Measurements from ENCODE around the gene MAGEA2B. TPM values are rescaled to one million over a fixed set of nuclear protein-coding genes. Genes with fewer than 3 reads are reported as not detected.
"Not testable (repeated sequence)": the region's sequence is repeated elsewhere in the genome, so short reads cannot be mapped to it uniquely, and the experiment has no call there.

MAGEA2B gene
- total RNA-seq, 1 experiment from 2014 or later, result 12.3 TPM

DNA sequence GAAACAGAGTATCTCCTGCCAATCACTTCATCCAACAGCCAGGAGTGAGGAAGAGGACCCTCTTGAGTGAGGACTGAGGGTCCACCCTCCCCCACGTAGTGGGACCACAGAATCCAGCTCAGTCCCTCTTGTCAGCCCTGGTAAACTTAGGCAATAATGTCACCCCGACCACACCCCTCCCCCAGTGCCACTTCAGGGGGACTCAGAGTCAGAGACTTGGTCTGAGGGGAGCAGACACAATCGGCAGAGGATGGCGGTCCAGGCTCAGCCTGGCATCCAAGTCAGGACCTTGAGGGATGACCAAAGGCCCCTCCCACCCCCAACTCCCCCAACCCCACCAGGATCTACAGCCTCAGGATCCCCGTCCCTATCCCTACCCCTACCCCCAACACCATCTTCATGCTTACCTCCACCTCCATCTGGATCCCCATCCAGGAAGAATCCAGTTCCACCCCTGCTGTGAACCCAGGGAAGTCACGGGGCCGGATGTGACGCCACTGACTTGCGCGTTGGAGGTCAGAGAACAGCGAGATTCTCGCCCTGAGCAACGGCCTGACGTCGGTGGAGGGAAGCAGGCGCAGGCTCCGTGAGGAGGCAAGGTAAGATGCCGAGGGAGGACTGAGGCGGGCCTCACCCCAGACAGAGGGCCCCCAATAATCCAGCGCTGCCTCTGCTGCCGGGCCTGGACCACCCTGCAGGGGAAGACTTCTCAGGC is 19.0 kb downstream of the MAGEA2B start, which contains the start of the genes CSAG1 and MAGEA12 (continued):
- TF ChIP-seq, protein P1, sequence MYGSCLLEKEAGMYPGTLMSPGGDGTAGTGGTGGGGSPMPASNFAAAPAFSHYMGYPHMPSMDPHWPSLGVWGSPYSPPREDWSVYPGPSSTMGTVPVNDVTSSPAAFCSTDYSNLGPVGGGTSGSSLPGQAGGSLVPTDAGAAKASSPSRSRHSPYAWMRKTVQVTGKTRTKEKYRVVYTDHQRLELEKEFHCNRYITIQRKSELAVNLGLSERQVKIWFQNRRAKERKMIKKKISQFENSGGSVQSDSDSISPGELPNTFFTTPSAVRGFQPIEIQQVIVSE (CRISPR knock-in tag; IDR thresholded peaks at IDR 0.05; ENCODE audit: borderline replicate concordance), result no peak
- TF ChIP-seq IRF2 (CRISPR knock-in tag; IDR thresholded peaks at IDR 0.05; ENCODE audit: borderline replicate concordance, low read depth) (no peak), FOXP1 (CRISPR knock-in tag; IDR thresholded peaks at IDR 0.05; ENCODE audit: borderline replicate concordance) (no peak)
- TF ChIP-seq, protein P2, sequence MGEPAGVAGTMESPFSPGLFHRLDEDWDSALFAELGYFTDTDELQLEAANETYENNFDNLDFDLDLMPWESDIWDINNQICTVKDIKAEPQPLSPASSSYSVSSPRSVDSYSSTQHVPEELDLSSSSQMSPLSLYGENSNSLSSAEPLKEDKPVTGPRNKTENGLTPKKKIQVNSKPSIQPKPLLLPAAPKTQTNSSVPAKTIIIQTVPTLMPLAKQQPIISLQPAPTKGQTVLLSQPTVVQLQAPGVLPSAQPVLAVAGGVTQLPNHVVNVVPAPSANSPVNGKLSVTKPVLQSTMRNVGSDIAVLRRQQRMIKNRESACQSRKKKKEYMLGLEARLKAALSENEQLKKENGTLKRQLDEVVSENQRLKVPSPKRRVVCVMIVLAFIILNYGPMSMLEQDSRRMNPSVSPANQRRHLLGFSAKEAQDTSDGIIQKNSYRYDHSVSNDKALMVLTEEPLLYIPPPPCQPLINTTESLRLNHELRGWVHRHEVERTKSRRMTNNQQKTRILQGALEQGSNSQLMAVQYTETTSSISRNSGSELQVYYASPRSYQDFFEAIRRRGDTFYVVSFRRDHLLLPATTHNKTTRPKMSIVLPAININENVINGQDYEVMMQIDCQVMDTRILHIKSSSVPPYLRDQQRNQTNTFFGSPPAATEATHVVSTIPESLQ (CRISPR knock-in tag; IDR thresholded peaks at IDR 0.05), result no peak

- ATAC-seq; H3K4me3 Mint-ChIP-seq; H3K27ac Mint-ChIP-seq; DNase-seq (ENCODE audit: low spot score); POLR2A ChIA-PET; H3K9me3 Mint-ChIP-seq; H3K4me1 Mint-ChIP-seq; H3K36me3 Mint-ChIP-seq: not testable (repeated sequence)
- CTCF ChIA-PET, result interaction anchor here (0.6 kb wide), 1 partner anchor 596 kb away, joined by 4 read pairs; no protein-coding TSS in a partner anchor
- peaks cover 14% of the 10 kb centered on the region for H3K27me3 Mint-ChIP-seq (ENCODE audit: low read depth)
Observed at GRCh38 chrX:152734143-152734858, 19.9 kb downstream of the MAGEA2B start.

DNA sequence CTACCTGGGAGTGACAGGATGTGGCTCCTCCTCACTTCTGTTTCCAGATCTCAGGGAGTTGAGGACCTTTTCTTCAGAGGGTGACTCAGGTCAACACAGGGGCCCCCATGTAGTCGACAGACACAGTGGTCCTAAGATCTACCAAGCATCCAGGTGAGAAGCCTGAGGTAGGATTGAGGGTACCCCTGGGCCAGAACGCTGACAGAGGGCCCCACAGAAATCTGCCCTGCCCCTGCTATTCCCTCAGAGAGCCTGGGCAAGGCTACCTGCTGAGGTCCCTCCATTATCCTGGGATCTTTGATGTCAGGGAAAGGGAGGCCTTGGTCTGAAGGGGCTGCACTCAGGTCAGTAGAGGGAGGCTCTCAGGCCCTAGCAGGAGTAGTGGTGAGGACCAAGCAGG is 20.7 kb downstream of the MAGEA2B start:
- Mint-ChIP-seq H3K4me1 (no peaks in the 10 kb centered on the region), H3K27me3 (ENCODE audit: low read depth) (peaks cover 19% of the 10 kb centered on the region), H3K27ac (no peak overlapping the region), H3K4me3 (no peak overlapping the region), H3K9me3 (no peaks in the 10 kb centered on the region), H3K36me3 (no peaks in the 10 kb centered on the region)
- CTCF ChIA-PET, result no interaction called here
- POLR2A ChIA-PET, result no interaction called here
- ATAC-seq, result no peak
- no peak for DNase-seq (ENCODE audit: low spot score)
- TF ChIP-seq, protein P3, sequence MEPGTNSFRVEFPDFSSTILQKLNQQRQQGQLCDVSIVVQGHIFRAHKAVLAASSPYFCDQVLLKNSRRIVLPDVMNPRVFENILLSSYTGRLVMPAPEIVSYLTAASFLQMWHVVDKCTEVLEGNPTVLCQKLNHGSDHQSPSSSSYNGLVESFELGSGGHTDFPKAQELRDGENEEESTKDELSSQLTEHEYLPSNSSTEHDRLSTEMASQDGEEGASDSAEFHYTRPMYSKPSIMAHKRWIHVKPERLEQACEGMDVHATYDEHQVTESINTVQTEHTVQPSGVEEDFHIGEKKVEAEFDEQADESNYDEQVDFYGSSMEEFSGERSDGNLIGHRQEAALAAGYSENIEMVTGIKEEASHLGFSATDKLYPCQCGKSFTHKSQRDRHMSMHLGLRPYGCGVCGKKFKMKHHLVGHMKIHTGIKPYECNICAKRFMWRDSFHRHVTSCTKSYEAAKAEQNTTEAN (CRISPR knock-in tag; IDR thresholded peaks at IDR 0.05), result no peak
- TF ChIP-seq, protein P4, sequence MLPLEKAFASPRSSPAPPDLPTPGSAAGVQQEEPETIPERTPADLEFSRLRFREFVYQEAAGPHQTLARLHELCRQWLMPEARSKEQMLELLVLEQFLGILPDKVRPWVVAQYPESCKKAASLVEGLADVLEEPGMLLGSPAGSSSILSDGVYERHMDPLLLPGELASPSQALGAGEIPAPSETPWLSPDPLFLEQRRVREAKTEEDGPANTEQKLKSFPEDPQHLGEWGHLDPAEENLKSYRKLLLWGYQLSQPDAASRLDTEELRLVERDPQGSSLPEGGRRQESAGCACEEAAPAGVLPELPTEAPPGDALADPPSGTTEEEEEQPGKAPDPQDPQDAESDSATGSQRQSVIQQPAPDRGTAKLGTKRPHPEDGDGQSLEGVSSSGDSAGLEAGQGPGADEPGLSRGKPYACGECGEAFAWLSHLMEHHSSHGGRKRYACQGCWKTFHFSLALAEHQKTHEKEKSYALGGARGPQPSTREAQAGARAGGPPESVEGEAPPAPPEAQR (CRISPR knock-in tag; IDR thresholded peaks at IDR 0.05), result no peak
- TF ChIP-seq, protein P5, sequence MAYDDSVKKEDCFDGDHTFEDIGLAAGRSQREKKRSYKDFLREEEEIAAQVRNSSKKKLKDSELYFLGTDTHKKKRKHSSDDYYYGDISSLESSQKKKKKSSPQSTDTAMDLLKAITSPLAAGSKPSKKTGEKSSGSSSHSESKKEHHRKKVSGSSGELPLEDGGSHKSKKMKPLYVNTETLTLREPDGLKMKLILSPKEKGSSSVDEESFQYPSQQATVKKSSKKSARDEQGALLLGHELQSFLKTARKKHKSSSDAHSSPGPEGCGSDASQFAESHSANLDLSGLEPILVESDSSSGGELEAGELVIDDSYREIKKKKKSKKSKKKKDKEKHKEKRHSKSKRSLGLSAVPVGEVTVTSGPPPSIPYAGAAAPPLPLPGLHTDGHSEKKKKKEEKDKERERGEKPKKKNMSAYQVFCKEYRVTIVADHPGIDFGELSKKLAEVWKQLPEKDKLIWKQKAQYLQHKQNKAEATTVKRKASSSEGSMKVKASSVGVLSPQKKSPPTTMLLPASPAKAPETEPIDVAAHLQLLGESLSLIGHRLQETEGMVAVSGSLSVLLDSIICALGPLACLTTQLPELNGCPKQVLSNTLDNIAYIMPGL (CRISPR knock-in tag; IDR thresholded peaks at IDR 0.05), result no peak
- TF ChIP-seq PRDM15 (CRISPR knock-in tag; IDR thresholded peaks at IDR 0.05), result no peak
- TF ChIP-seq, protein P6, sequence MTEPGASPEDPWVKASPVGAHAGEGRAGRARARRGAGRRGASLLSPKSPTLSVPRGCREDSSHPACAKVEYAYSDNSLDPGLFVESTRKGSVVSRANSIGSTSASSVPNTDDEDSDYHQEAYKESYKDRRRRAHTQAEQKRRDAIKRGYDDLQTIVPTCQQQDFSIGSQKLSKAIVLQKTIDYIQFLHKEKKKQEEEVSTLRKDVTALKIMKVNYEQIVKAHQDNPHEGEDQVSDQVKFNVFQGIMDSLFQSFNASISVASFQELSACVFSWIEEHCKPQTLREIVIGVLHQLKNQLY (CRISPR knock-in tag; IDR thresholded peaks at IDR 0.05), result no peak
- no peak for TF ChIP-seq ERG (CRISPR knock-in tag; IDR thresholded peaks at IDR 0.05)
- TF ChIP-seq NR3C1 (CRISPR knock-in tag; conservative IDR thresholded peaks at IDR 0.05; ENCODE audit: low read depth), result no peak
- TF ChIP-seq FOXP1 (CRISPR knock-in tag; IDR thresholded peaks at IDR 0.05; ENCODE audit: borderline replicate concordance), result no peak
- TF ChIP-seq ZNF138 (CRISPR knock-in tag; conservative IDR thresholded peaks at IDR 0.05), result no peak
- no peak for TF ChIP-seq GRHL2 (CRISPR knock-in tag; IDR thresholded peaks at IDR 0.05; ENCODE audit: insufficient replicate concordance, severe bottlenecking)
- no peak for TF ChIP-seq CREB1 (CRISPR knock-in tag; IDR thresholded peaks at IDR 0.05)
- no peak for TF ChIP-seq RORB (CRISPR knock-in tag; IDR thresholded peaks at IDR 0.05)
- no peak for TF ChIP-seq ELF4 (CRISPR knock-in tag; IDR thresholded peaks at IDR 0.05; ENCODE audit: low read depth)
